ENCODE results near the gene FMO4.
"Not testable (repeated sequence)": the region's sequence is repeated elsewhere in the genome, so short reads cannot be mapped to it uniquely, and the experiment has no call there.

The FMO4 gene

GRCh38 chr1:171313835-171314320, at the start of gene FMO4:
Gene FMO4, plus strand, starts transcription at chr1:171314183. Its CDS starts 5,643 bp downstream, at chr1:171319826.
- DNase-seq: peak; percentile 7 to 92 (median 82)
- intact Hi-C loops (cut with DNase I): loop anchor here (10.0 kb wide), 1 partner anchor 69 kb away; the partner anchor contains the start of gene FMO1

- no peak for DNase-seq
- intact Hi-C loops (cut with DNase I): no loop called here
Measured at GRCh38 chr1:171265686-171266085, 48.3 kb upstream of the FMO4 start.

DNA sequence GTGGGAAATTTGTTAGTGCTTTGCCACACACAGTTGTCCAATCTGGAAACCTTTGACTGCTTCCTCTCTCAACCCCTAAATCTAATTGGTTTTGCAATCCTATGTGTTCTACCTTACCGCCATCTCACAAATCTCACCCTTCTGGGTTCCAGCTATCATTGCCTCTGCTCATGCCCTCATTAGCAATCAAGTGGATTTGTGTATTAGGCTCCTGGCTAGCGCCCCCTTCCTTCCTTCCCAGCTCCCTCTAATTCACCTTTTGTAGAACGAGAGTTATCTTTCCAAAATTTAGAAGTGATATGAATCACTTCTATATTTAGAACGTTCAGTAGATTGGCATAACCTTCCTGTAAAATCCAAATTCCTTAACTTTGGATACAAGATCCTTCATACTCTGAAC, 47.1 kb upstream of the FMO4 start:
- intact Hi-C loops (cut with DNase I): no loop called here

DNA sequence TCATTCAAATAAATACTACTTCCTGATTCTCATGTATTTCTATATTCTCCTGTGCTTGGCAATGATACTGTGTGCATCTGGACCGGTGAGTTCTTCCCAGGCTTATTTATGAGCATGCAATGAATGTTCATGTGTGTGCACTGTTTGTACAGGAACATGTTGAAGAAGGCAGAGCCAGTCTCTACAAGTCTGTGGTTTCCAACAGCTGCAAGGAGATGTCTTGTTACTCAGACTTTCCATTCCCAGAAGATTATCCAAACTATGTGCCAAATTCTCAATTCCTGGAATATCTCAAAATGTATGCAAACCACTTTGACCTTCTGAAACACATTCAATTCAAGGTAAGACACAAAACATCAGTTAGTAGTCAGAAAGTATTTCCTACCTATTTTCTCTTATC, 46.6 kb upstream of the FMO4 start:
- intact Hi-C loops (cut with DNase I): no loop called here
- DNase-seq: no peak

More for the DNA sequence above, 47.1 kb upstream of the FMO4 start:
- no peak for DNase-seq

- no peak for DNase-seq
- intact Hi-C loops (cut with DNase I): no loop called here
Measured at GRCh38 chr1:171270806-171271205, 43.2 kb upstream of the FMO4 start.

DNA sequence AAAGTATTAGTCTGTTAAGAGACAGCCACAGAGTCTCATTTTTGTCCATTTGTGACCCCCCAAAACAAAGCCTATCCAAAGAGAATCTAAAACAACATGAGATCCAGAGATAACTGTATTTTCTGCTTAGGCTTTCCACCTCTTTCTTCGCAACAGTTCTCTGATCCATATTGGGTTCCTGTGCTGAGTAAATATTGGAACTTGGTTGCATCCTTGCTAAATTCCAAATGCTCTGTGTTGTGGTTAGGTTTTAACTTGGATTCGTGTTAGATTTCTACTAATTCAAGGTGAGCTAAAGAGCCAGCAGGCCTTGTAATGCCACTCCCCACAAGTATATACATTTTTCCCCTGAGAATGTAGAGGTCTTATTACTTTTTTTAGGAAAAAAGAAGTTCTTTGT, 36.4 kb upstream of the FMO4 start:
- intact Hi-C loops (cut with DNase I): no loop called here
- DNase-seq: no peak

GRCh38 chr1:171279234-171279633, 34.7 kb upstream of the FMO4 start:
- no peak for DNase-seq
- intact Hi-C loops (cut with DNase I): no loop called here

- intact Hi-C loops (cut with DNase I): no loop called here
Measured at GRCh38 chr1:171279678-171280077, 34.3 kb upstream of the FMO4 start.

GRCh38 chr1:171280599-171280998, 33.4 kb upstream of the FMO4 start:
- DNase-seq: no peak
- intact Hi-C loops (cut with DNase I): no loop called here

More at GRCh38 chr1:171279678-171280077, 34.3 kb upstream of the FMO4 start:
- DNase-seq: no peak

- intact Hi-C loops (cut with DNase I): no loop called here
- no peak for DNase-seq
Measured at GRCh38 chr1:171286032-171286705, 27.8 kb upstream of the FMO4 start.

DNA sequence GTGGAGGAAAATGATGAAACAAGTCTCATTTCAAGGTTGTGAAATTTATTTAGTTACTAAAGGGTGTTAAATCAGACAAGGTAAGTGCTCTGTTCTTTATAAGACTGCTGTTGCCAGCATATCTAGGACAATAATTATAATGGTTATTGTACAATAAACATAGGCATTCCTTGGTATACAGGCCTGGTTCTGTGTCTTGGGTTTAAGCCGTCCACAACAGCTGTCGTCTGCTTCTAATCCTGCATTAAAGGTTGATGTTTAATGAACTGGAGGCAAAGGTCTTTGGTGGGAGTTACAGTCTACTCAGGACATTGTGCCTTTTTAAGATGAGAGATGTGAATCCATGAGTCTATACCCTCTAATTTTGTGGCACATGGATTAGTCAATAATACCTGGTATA, 23.4 kb upstream of the FMO4 start:
- no peak for DNase-seq
- intact Hi-C loops (cut with DNase I): no loop called here

DNA sequence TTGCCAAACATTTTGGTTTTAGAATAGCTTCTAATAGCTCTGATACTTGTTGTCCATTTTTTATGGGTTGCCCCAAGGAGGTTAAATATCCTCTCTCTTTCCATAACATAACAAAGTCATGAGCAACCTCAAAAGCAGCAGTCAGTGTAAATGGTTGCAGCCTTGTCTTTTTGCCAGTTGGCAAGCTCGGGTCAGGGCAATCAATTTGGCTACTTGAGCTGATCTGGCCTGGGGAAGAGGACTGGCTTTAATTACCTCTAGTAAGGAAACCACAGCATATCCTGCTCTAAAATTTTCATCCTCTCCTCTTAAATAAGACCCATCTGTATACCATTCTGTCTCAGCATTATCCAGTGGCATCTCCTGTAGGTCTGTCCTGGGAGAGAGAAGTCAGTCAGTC, 21.2 kb upstream of the FMO4 start:
- no peak for DNase-seq
- intact Hi-C loops (cut with DNase I): no loop called here

- DNase-seq; intact Hi-C loops (cut with DNase I): not testable (repeated sequence)
Measured at GRCh38 chr1:171295383-171295782, 18.6 kb upstream of the FMO4 start.

DNA sequence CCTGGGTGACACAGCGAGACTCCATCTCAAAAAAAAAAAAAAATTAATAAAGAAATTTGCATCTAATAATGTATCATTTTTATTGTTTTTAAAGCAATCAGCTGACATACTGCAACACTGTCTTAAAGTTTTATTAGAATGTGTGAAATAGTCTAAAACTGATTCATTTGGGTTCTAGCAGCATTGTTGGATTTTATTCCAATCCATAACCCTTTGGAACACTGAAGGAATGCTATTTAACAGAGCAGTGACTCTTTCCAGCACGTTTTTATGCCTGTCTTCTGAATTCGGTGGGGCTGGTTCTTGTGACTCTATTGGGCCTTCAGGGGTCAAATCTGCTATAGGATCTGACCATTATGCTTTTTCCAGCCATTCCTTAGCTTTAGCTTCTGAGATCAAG, 18.2 kb upstream of the FMO4 start:
- no peak for DNase-seq
- intact Hi-C loops (cut with DNase I): no loop called here

DNA sequence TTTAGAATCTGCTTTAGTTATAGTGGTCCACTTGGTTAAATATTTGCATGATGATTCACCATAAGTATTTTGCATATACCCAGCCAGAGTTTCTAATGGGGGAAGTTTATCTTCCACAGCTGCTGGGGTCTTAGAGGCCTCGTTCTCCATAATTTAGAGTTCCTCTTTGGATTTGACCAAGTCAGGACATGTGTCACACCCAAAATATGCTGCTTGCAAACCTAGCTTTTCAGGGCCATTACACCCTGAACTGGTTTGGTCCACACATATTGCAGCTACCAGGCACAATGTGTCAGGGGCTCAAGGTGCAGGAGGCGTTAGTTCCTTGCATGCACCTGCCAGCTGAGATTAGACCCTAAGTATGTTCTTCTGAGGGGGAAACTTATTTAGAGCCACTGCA, 17.1 kb upstream of the FMO4 start:
- intact Hi-C loops (cut with DNase I): no loop called here
- no peak for DNase-seq

- intact Hi-C loops (cut with DNase I): no loop called here
- no peak for DNase-seq
Measured at GRCh38 chr1:171298696-171299095, 15.3 kb upstream of the FMO4 start.

GRCh38 chr1:171299342-171299741, 14.6 kb upstream of the FMO4 start:
- DNase-seq: no peak
- intact Hi-C loops (cut with DNase I): no loop called here

GRCh38 chr1:171300401-171300800, 13.6 kb upstream of the FMO4 start:
- intact Hi-C loops (cut with DNase I): no loop called here
- DNase-seq: no peak

GRCh38 chr1:171310661-171311087, 3.3 kb upstream of the FMO4 start:
- intact Hi-C loops (cut with DNase I): loop anchor here (10.0 kb wide), 1 partner anchor 66 kb away; the partner anchor contains the start of gene FMO1
- no peak for DNase-seq

DNA sequence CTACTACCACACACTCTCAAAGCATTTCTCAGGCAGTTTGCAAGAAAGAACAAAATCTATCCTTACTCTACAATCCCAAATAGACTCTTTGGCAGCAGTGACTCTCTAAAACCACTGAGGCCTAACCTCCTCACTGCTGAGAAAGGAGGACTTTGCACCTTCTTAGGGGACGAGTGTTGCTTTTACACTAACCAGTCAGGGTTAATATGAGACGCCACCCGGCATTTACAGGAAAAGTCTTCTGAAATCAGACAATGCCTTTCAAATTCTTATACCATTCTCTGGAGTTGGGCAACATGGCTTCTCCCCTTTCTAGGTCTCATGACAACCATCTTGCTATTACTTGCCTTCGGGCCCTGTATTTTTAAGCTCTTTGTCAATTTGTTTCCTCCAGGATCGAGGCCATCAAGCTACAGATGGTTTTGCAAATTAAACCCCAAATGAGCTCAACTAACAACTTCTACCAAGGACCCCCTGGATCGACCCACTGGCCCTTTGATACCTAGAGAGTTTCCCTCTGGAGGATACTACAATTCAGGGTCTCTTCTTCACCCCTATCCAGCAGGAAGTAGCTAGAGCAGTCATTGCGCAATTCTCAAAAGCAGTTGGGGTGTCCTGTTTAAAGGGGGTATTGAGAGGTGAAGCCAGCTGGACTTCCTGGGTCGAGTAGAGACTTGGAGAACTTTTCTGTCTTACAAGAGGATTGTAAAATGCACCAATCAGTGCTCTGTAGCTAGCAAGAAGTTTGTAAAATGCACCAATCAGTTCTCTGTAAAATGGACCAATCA, 2.0 kb upstream of the FMO4 start:
- intact Hi-C loops (cut with DNase I): loop anchor here (10.0 kb wide), 1 partner anchor 67 kb away; the partner anchor contains the start of gene FMO1
- no peak for DNase-seq

Measured in head of caudate nucleus (tissue), 42 donors.